ENCODE results near the gene SUGCT.

SUGCT gene

DNA sequence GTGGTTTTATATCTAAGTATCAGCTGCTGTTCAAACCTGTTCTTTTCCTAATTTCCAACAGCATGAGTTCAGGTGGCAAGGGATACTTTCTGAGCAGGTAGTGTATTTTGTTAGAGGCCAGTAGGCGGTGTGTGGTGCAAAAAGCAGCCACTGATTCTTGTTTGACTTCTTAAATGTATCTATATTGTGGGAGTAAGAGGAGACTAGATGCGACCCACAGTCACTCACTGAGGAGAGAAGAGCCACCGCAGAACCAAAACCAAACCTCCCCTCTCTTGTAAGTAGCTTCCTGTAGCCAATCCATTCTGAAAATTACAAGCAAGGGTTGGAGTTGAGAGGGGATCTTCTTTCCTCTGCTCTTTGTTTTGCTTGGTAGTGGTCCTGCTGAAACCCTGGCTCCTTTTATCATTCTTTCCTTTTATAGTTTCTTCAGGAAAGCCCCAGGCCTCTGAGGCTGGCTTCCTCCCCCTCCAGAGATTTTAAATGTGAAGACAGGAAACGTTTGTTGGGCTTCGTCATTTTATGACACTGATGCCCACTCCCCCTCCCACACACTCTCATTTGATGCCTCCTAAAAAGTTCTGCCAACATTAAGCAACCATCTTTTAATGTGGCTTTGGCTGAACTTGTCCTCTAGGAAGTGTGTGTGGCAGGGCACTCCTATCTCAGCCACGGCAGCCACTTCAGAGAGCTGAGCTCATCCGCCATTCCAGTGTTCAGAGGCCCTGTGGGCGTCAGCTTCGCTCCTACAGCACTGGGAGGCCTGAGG lies 566.0 kb downstream of the SUGCT start:
- Histone ChIP-seq H3K27me3 (replicated peaks; ENCODE audit: insufficient read depth, low read length) (no peaks in the 10 kb centered on the region), H3K4me2 (ENCODE audit: low read depth, low read length) (no peak overlapping the region), H3F3A (ENCODE audit: insufficient read depth, low read length) (no peaks in the 10 kb centered on the region), H4K20me1 (ENCODE audit: insufficient read depth, low read length) (no peaks in the 10 kb centered on the region), H3K79me2 (ENCODE audit: low read length) (no peaks in the 10 kb centered on the region), H3K4me3 (ENCODE audit: low read length) (no peak overlapping the region), H3K9me2 (replicated peaks; ENCODE audit: insufficient read depth, low read length) (no peaks in the 10 kb centered on the region), H2AFZ (ENCODE audit: low read length) (no peak overlapping the region), H3K27ac (ENCODE audit: low read length) (no peak overlapping the region), H3K36me3 (replicated peaks; ENCODE audit: insufficient read depth, low read length) (no peaks in the 10 kb centered on the region), H3K9ac (ENCODE audit: low read length) (no peak overlapping the region), H3K4me1 (ENCODE audit: low read length) (peaks cover 12% of the 10 kb centered on the region), H3K9me3 (replicated peaks; ENCODE audit: insufficient read depth, low read length) (no peaks in the 10 kb centered on the region)
- DNase-seq: no peak
- no peak for TF ChIP-seq CTCF (IDR thresholded peaks at IDR 0.05; ENCODE audit: low read length)
- TF ChIP-seq EZH2phosphoT487 (IDR thresholded peaks at IDR 0.05; ENCODE audit: low read length): no peak
- TF ChIP-seq EZH2 (optimal IDR thresholded peaks at IDR 0.05; ENCODE audit: low read depth, low read length): no peak

DNA sequence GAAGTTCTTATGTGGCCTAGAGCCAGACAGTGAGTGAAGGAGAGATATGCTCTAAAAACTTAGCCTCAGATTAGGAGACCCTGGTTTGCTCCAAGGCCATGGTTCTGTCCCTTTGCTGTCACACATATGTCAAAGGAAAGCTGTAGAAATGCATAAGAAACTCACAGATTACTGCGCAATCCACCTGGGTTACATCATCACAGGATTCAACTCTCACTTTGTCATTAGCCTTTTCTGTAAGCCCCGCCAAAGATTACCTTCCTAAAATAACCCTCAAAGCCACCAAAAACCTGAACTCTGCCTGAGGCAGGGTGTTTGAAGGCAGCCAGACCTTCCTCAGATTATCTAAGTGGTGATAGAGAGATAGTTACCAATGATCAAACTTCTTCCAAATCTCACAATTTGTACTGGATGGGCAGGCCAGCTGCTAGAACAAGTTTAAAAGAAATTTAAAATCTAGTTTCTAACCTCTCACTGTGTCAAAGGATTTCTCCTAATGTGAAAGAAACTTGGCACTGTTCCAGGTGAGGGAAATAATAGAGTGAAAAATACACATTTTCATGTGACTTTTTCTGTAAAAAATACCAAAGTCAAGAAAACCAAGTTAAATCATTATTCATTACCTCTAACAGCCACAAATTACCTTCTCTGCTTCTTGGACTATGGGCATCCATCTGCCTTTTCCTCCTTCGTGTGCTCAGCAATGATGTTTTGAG lies 567.2 kb downstream of the SUGCT start:
- no peaks in the 10 kb centered on the region for H3F3A ChIP-seq (ENCODE audit: insufficient read depth, low read length)
- H3K9me3 ChIP-seq (replicated peaks; ENCODE audit: insufficient read depth, low read length): no peaks in the 10 kb centered on the region
- H3K36me3 ChIP-seq (replicated peaks; ENCODE audit: insufficient read depth, low read length): no peaks in the 10 kb centered on the region
- no peaks in the 10 kb centered on the region for H4K20me1 ChIP-seq (ENCODE audit: insufficient read depth, low read length)
- no peak overlapping the region for H3K9ac ChIP-seq (ENCODE audit: low read length)
- H2AFZ ChIP-seq (ENCODE audit: low read length): no peak overlapping the region
- peaks cover 12% of the 10 kb centered on the region for H3K4me1 ChIP-seq (ENCODE audit: low read length)
- H3K4me3 ChIP-seq (ENCODE audit: low read length): no peak overlapping the region
- no peak overlapping the region for H3K27ac ChIP-seq (ENCODE audit: low read length)
- no peak for TF ChIP-seq EZH2phosphoT487 (IDR thresholded peaks at IDR 0.05; ENCODE audit: low read length)
- TF ChIP-seq EZH2 (optimal IDR thresholded peaks at IDR 0.05; ENCODE audit: low read depth, low read length): no peak
- TF ChIP-seq CTCF (IDR thresholded peaks at IDR 0.05; ENCODE audit: low read length): no peak
- no peaks in the 10 kb centered on the region for H3K9me2 ChIP-seq (replicated peaks; ENCODE audit: insufficient read depth, low read length)
- H3K79me2 ChIP-seq (ENCODE audit: low read length): no peaks in the 10 kb centered on the region
- peak; percentile 23 for DNase-seq
- no peak overlapping the region for H3K4me2 ChIP-seq (ENCODE audit: low read depth, low read length)
- no peaks in the 10 kb centered on the region for H3K27me3 ChIP-seq (replicated peaks; ENCODE audit: insufficient read depth, low read length)

DNA sequence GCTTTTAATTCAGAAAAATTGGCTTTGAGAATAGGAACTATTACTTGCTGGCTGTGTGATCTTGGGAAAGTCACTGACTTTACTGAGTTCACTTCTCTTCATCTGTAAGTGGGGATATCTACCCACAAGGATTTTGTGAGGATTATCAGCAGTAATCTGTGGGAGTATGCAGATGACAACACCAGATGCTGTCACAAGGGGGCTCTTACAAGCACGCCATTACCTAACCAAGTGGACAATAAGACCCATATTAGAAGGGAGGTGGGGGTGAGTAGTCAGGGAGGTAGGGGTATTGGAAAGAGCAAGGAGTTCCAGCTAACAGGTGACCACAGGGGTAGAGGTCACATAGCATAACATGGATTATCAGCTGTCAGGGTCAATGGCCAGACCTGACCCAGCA lies 569.4 kb downstream of the SUGCT start:
- no peaks in the 10 kb centered on the region for H3K27me3 ChIP-seq (replicated peaks; ENCODE audit: insufficient read depth, low read length)
- H3K9me3 ChIP-seq (replicated peaks; ENCODE audit: insufficient read depth, low read length): no peaks in the 10 kb centered on the region
- H3K27ac ChIP-seq (ENCODE audit: low read length): no peak overlapping the region
- no peaks in the 10 kb centered on the region for H4K20me1 ChIP-seq (ENCODE audit: insufficient read depth, low read length)
- H3K36me3 ChIP-seq (replicated peaks; ENCODE audit: insufficient read depth, low read length): no peaks in the 10 kb centered on the region
- no peak overlapping the region for H3K4me2 ChIP-seq (ENCODE audit: low read depth, low read length)
- no peak for DNase-seq
- TF ChIP-seq EZH2 (optimal IDR thresholded peaks at IDR 0.05; ENCODE audit: low read depth, low read length) (no peak), EZH2phosphoT487 (IDR thresholded peaks at IDR 0.05; ENCODE audit: low read length) (no peak), CTCF (IDR thresholded peaks at IDR 0.05; ENCODE audit: low read length) (no peak)
- H3K9me2 ChIP-seq (replicated peaks; ENCODE audit: insufficient read depth, low read length): no peaks in the 10 kb centered on the region
- no peak overlapping the region for H3K4me3 ChIP-seq (ENCODE audit: low read length)
- no peaks in the 10 kb centered on the region for H3F3A ChIP-seq (ENCODE audit: insufficient read depth, low read length)
- H3K9ac ChIP-seq (ENCODE audit: low read length): no peak overlapping the region
- H2AFZ ChIP-seq (ENCODE audit: low read length): no peak overlapping the region
- no peaks in the 10 kb centered on the region for H3K79me2 ChIP-seq (ENCODE audit: low read length)
- H3K4me1 ChIP-seq (ENCODE audit: low read length): peaks cover 12% of the 10 kb centered on the region
